Endometrial microvascular endothelial cells (primary cell): ENCODE measurements around the gene SLC37A3. TPM values are rescaled to one million over a fixed set of nuclear protein-coding genes. Genes with fewer than 3 reads are reported as not detected.

ENCODE experiments used
- in situ Hi-C: cut with HindIII; loops from 2 replicates; pipeline ENCODE4 v1.10.0; 2017; ENCODE audit warnings: low sequenced_read_pairs, low pct_unique_long_range_greater_than_20kb; ENCODE audit errors: inconsistent ontology term
- total RNA-seq: library from RNA; depleted of rRNA; stranded (reverse); fragments of >200 nt; gene quantifications from one replicate; pipeline ENCODE4 v1.2.3, GENCODE V29; 2015; ENCODE audit errors: inconsistent ontology term

The SLC37A3 gene
- total RNA-seq, 1 donor from 2014 or later, result 42.7 TPM

DNA sequence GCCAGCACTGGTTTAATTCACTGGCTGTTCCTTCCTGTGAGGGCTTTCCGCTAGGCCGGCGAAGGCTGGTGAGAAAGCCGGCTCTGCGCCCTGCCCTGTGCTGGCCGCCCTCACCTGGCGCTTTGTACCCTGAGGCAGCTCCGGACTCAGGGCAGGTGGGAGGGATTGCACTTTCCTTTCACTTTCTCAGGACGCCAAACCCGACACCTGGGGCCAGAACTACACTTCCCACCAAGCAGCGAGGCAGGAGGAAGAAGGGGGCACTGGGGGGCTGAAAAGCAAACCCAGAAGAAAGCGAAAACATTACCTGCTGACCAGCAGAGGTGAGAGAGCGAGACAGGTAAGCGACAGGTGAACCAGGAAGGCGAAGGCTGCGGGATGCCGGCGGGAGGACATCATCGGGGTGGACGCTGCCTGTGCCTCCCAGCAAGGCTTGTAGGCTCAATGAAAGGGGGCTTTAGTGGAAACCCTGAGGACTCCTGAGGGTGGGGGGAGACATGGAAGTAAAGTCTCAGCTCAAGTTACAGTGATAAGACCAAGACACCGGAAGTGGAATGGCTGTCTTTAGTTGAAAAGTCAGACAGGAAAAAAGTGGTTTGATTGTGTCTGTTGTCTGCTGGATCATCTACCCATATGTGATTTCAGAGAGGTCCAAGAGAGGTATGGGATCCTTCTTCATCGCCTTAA, 5.7 kb upstream of the SLC37A3 start, which contains the start of gene RAB19:
Gene RAB19, plus strand, starts transcription at position 181 of the 687 bp plus-strand sequence. CDS start 3,589 bp downstream, outside the sequence.
- in situ Hi-C loops, result no loop called here

DNA sequence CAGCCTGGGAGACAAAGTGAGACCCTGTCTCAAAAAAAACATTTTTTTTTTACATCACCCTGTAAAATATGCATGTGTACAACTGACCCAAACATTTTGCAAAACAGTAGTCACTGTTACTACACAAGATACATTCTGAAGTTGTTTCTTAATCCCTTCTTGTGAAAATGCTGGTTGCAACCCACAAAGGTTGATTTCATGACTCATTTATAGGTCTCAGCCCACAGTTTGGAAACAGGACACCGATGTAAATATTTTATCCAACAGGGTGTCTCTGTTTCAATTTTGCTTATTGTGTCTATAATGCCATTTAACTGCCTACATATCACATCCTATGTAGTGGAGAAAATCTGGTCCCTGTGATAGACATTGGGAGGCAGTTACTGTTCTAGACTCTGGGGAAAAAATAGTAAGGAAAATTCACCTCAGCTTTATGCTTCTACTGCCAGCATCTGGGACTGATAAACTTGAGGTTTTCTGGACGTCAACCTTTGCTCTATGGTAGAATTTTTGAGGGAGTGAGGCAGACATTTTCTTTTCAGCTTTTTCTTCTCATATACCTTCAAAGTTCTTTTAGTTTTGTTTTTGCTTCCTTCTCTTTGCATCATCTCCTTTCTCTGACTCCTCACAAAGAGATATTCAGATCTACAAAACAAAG, 4.0 kb upstream of the SLC37A3 start:
- in situ Hi-C loops, result no loop called here

DNA sequence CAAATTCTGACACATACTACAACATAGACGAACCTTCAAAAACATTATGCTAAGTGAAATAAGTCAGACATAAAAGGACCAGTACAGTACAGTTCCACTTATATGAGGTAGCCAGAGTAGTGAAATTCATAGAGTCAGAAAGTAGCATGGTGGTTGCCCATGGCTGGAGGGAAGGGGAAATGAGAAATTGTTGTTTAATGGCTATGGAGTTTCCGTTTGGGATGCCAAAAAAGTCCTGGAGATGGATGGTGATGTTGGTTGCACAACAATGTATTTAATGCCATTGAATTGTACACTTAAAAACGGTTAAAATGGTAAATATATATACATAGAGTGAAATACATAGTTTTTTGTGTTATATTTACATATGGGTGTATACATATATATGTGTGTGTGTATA, 2.1 kb upstream of the SLC37A3 start:
- in situ Hi-C loops, result no loop called here

DNA sequence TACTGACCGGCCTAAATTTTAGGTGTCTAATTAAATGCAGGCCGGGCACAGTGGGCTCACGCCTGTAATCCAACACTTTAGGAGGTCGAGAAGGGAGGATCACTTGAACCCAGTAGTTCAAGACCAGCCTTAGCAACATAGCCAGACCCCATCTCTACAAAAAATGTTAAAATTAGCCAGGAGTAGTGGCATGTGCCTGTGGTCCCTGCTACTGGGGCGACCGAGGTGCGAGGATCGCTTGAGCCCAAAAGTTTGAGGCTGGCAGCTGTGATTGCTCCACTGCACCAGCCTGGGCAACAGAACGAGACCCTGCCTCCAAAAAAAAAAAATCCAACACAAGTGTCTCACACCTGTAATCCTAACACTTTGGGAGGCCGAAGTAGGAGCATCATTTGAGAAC, 491 bp upstream of the SLC37A3 start:
- in situ Hi-C loops, result no loop called here

- in situ Hi-C loops, result no loop called here
Observed at GRCh38 chr7:140393756-140394306, 4.5 kb downstream of the SLC37A3 start.

DNA sequence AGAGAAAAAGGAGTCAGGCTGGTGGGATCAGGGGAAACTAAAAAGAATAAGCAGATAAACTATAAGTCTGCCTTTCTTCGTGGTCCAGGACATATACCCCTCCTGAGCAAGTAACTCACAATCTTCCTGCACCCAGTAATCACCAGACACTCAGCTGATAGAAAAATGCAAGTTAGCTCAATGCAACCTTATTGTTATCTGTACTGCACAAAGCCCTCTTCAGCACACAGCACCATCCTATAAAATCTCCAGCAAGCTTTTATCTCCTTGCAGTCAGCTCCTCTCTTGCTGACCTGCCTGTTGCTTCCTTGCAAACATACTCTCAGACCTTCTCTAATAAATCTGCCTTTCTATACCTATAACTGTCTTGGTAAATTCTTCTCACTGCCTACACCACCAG, 6.7 kb downstream of the SLC37A3 start:
- in situ Hi-C loops, result no loop called here

DNA sequence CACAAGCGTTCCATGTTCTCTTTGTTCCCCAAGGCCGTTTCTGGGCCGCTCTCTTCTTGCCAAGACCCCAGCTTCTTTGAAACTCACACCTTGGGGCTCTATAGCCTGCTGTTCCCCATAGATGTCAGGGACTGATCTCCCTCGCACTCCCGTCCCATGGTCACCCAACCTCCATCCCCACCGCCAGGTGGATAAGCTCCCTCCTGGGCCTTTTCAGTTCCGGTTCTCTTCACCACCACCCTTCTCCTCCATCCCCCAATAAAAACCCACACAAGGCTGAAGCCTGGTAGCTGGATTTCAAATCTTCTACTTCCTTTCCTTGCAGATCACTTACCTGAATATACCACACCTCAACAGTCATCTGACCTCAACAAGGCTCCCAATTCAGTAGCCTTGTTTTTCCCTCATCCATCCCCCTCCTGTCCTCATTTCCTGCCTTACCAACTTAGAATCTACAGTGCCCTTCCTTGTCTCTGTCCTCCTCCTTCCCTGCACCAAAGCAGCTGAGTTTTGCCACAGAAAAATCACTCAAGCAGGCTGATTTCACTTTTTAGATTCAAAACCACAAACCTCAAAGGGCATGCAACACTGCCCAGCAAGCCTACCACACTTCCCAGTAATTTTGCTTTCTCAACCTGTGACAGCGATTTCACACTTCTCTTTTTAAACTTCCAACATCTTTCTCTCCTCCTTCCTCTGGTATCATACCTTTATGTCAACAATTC, 7.7 kb downstream of the SLC37A3 start:
- in situ Hi-C loops, result no loop called here

DNA sequence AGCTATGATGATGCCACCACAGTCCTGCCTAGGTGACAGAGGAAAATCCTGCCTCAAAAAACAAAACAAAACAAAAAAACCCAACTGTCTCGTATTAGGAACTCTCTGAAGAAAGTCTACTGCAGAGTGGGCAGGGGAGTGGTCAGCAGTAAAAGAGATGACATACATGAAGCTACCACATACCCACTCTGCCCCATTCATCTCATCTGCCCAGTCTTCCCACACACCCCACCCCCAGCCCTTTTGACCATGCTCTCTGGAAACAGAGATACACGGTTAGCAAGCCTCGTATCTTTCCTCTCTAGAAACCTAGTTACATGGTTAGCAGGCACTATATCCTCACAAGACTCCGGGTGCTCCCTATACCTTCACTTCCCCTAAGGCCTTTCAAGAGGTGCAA, 8.3 kb downstream of the SLC37A3 start:
- in situ Hi-C loops, result no loop called here

- in situ Hi-C loops, result no loop called here
Observed at GRCh38 chr7:140389445-140389844, 8.9 kb downstream of the SLC37A3 start.

DNA sequence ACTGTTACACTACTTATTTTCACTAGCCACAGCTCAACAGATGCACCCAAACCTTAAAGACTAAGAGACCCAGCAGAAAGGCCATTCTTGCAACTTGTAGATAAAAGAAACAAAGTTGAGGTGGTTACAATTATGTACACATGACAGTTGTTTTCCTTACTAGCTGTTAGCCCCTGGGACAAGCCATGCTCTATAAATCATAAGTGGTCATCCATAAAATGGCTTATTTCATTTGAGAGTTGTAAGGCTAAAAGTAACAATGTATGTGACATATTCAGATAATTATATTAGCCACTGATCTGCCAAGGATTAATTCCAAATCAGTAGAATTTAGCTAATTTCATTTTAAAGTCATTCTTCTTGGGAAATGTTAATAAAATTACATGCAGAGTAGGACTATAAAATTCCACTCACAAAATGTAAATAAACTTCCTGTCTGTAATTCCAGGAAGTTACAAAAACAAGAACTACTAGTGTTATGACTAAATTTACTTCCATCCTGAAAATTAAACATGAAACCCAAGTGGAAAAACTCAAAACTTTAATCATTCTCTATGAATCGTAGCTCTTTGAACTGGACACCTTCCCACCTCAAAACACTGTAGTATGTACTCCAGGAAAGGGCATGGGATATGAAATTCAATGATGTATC, 13.3 kb downstream of the SLC37A3 start:
- in situ Hi-C loops, result no loop called here

DNA sequence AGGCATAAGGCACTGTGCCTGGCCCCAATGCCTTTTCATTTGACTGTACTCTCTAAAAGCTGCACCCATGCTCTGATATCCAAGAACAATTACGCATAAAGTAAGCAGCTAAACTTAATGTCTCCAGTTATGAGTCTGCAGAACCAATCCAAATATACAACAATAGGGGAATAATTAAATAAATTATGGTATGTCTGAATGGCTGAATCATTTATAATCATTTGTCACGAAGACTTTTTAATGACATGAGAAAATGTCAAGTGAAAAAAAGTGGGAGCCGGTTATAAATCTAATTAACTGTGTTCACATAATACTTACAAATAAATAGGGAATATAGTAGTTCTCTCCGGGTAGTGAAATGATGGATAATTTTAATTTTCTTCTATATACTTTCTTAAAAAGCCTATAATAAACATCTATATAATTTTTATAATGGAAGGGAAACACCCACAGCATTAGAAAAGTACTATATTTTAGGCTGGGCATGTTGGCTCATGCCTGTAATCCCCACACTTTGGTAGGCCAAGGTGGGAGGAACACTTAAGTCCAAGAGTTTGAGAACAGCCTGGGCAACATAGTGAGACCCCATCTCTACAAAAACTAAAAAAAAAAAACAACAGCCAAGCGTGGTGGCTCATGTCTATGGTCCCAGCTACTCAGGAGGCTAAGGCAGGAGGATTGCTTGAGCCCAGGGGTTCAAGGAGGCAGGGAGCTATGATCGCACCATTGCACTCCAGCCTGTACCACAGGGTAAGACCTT, 14.2 kb downstream of the SLC37A3 start:
- in situ Hi-C loops, result no loop called here

GRCh38 chr7:140375892-140376730, 22.2 kb downstream of the SLC37A3 start:
- in situ Hi-C loops, result no loop called here

DNA sequence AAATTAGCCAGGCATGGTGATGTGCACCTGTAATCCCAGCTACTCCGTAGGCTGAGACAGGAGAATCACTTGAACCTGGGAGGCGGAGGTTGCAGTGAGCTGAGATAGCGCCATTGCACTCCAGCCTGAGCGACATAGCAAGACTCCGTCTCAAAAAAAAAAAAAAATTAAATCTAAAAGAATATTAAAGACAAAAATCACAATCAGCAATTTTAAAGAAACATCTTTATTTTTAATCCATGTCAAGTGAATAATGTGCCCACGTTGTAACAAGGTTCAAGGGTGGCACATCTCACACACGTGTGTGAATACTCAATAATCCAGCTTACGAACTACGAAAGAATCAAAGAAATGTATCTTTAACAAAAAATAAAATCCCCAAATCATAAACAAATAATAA, 23.0 kb downstream of the SLC37A3 start:
- in situ Hi-C loops, result no loop called here

DNA sequence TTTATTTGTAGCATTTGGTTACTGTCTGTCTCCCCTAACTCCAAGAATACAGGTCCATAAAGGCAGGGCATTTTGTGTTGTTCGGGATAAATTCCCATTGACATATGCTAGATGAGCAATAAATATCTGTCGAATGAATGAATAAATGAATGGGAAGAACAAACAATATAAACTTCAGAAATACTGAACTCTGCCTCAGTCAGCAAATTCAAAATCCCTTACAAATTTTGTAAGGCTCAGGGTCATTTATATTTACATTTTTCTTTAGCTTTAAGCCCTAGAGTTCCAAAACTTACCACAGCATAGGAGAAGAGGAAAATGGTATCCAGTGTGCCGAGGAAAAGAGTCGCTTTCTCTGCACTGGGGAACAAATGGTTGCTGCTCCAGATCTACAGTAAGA, 29.0 kb downstream of the SLC37A3 start:
- in situ Hi-C loops, result no loop called here

GRCh38 chr7:140367528-140367927, 30.8 kb downstream of the SLC37A3 start:
- in situ Hi-C loops, result no loop called here

DNA sequence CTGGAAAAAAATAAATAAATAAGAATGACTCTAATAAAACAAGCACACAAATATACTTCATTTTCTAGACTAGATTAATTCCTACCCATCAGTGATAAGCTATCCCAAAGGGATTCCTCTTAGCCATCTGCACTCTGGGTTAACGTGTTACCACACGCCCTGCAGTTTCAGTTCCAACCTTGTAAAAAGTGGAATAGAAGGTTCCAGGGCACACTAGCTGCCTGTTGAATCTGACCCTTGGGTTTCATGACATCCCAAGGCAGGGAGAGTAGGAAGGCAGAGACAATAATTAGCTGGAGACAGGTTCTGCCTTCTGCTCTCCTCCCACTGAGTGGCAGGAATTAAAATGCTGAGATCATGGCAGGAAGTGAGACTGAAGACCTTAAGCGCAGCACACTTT, 33.5 kb downstream of the SLC37A3 start:
- in situ Hi-C loops, result no loop called here

DNA sequence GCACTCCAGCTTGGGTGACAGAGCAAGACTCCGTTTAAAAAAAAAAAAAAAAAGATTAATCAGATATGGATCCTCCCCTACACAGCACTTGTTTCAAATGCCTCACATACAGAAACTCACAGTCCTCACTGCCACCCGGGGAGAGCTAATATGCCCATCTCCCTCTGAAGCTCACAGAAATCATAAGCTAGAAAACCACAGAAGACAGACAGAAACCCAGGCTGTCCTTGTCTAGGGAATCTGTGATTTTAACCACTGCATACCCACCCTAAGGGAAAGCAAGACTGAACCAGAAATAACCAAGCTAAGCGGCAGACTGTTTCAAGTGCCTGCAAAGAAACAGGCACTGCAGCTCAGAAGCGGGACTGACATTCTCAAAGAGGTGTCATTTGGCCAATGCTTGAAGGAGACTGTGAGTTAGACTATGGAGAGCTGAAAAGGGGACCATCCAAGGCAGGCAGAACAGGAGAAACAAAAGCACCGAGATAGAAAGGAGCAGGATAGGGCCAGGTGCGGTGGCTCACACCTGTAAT, 37.6 kb downstream of the SLC37A3 start:
- in situ Hi-C loops, result no loop called here
